SK-N-SH (cell line): ENCODE data around the gene MRPS5. TPM values are rescaled to one million over a fixed set of nuclear protein-coding genes. Genes with fewer than 3 reads are reported as not detected.

Experiments
- CTCF ChIA-PET: fragments of 300-600, 350-600 bp; formaldehyde crosslinking; extraction: SDS; loops from one replicate; lab custom pipeline; 2021; lab: Yijun Ruan, JAX
- POLR2A ChIA-PET: fragments of 350-600 bp; sonication (Branson Sonifier 250); formaldehyde crosslinking; extraction: SDS; loops from one replicate; lab custom pipeline; 2020; ENCODE audit warnings: antibody characterized with exemption, inconsistent platforms; lab: Yijun Ruan, JAX
- DNase-seq: peaks from one replicate; pipeline ENCODE4 v3.0.0; 2012
- H2AFZ ChIP-seq: fragments of 200-600 bp; sonication (generic); 2 replicates; pipeline ENCODE4 v1.8.1; 2016; ENCODE audit warnings: antibody characterized with exemption, mild to moderate bottlenecking, low read depth
- H3F3A ChIP-seq: fragments of 200-600 bp; sonication (generic); replicated peaks from 2 replicates; pipeline ENCODE3; 2016; ENCODE audit warnings: antibody characterized with exemption, mild to moderate bottlenecking; ENCODE audit not compliant: insufficient read depth
- H3K27ac ChIP-seq, 2 experiments: fragments of 200-500 bp in 1 of 2; fragments of 200-600 bp in 1 of 2; sonication (Bioruptor generic) in 1 of 2; sonication (generic), shearing (Covaris generic) in 1 of 2; 2 replicates each; pipeline versions ENCODE4 v1.5.1 to v1.6.1; 2014 to 2016; ENCODE audit warnings: low read depth in 2 of 2, inconsistent platforms in 1 of 2, low read length in 1 of 2, mild to moderate bottlenecking in 1 of 2, mixed read lengths in 1 of 2
- H3K27me3 ChIP-seq: fragments of 200-600 bp; sonication (generic), shearing (Covaris generic); 2 replicates; pipeline ENCODE4 v1.6.1; 2016; ENCODE audit warnings: mixed run types; ENCODE audit not compliant: insufficient read depth
- H3K36me3 ChIP-seq, 2 experiments: fragments of 200-500 bp in 1 of 2; fragments of 200-600 bp in 1 of 2; sonication (Bioruptor generic) in 1 of 2; sonication (generic) in 1 of 2; replicated peaks in 1 of 2; 2 replicates each; pipeline versions ENCODE3 to v1.5.1; 2014 to 2016; ENCODE audit warnings: low read length in 1 of 2, mild to moderate bottlenecking in 1 of 2; ENCODE audit not compliant: insufficient read depth in 2 of 2, control insufficient read depth in 1 of 2
- H3K4me1 ChIP-seq, 2 experiments: fragments of 200-500 bp in 1 of 2; fragments of 200-600 bp in 1 of 2; sonication (Bioruptor generic) in 1 of 2; sonication (generic), shearing (Covaris generic) in 1 of 2; 2 replicates each; pipeline versions ENCODE4 v1.5.1 to v1.6.1; 2014 to 2016; ENCODE audit warnings: low read depth in 1 of 2, low read length in 1 of 2, mixed run types in 1 of 2; ENCODE audit not compliant: insufficient read depth in 2 of 2, control insufficient read depth in 1 of 2
- H3K4me2 ChIP-seq: fragments of 200-600 bp; sonication (generic), shearing (Covaris generic); 2 replicates; pipeline ENCODE4 v1.6.1; 2017; ENCODE audit warnings: mixed run types
- H3K4me3 ChIP-seq, 2 experiments: fragments of 200-500 bp in 1 of 2; fragments of 200-600 bp in 1 of 2; sonication (Bioruptor generic) in 1 of 2; sonication (generic), shearing (Covaris generic) in 1 of 2; 2 replicates each; pipeline versions ENCODE4 v1.5.1 to v1.8.1; 2014 to 2016; ENCODE audit warnings: low read depth in 2 of 2, inconsistent platforms in 1 of 2, low read length in 1 of 2, mild to moderate bottlenecking in 1 of 2, mixed read lengths in 1 of 2, moderate library complexity in 1 of 2
- H3K79me2 ChIP-seq: fragments of 200-600 bp; sonication (generic); 2 replicates; pipeline ENCODE4 v1.8.1; 2017; ENCODE audit warnings: mild to moderate bottlenecking; ENCODE audit not compliant: insufficient read depth
- H3K9ac ChIP-seq: fragments of 200-600 bp; sonication (generic); 2 replicates; pipeline ENCODE4 v1.6.1; 2017; ENCODE audit warnings: mixed run types
- H3K9me2 ChIP-seq: fragments of 200-600 bp; sonication (generic); 2 replicates; pipeline ENCODE4 v1.6.1; 2017; ENCODE audit warnings: mixed run types
- H3K9me3 ChIP-seq: fragments of 200-600 bp; sonication (generic); 2 replicates; pipeline ENCODE4 v1.6.1; 2017; ENCODE audit warnings: mixed run types, mild to moderate bottlenecking, moderate library complexity
- H4K20me1 ChIP-seq: fragments of 200-600 bp; sonication (generic); 2 replicates; pipeline ENCODE4 v1.6.1; 2017; ENCODE audit warnings: mild to moderate bottlenecking, mixed run types; ENCODE audit not compliant: insufficient read depth
- EP300 ChIP-seq, 2 experiments: IDR thresholded peaks; 2 replicates each; pipeline versions ENCODE4 v1.4.0 to v1.6.1; 2012; ENCODE audit warnings: borderline replicate concordance in 1 of 2, low read depth in 1 of 2, low read length in 1 of 2
- FOXM1 ChIP-seq: IDR thresholded peaks from 2 replicates; pipeline ENCODE4 v1.4.0; 2012; ENCODE audit warnings: low read depth, mild to moderate bottlenecking
- GABPA ChIP-seq: IDR thresholded peaks from 2 replicates; pipeline ENCODE4 v1.4.0; 2012; ENCODE audit warnings: low read depth, mild to moderate bottlenecking
- GATA2 ChIP-seq: sonication (generic); formaldehyde crosslinking; IDR thresholded peaks from 2 replicates; pipeline ENCODE4 v1.5.0; 2020; ENCODE audit warnings: mild to moderate bottlenecking, missing genetic modification reagents
- JUND ChIP-seq: IDR thresholded peaks from 2 replicates; pipeline ENCODE4 v1.4.0; 2012
- MXI1 ChIP-seq: IDR thresholded peaks from 2 replicates; pipeline ENCODE4 v1.6.1; 2012; ENCODE audit warnings: mild to moderate bottlenecking, low read depth, low read length, improper control_type of control experiment
- POLR2AphosphoS5 ChIP-seq: IDR thresholded peaks from 2 replicates; pipeline ENCODE4 v1.6.1; 2012; ENCODE audit warnings: low read depth, low read length
- RXRA ChIP-seq: IDR thresholded peaks from 2 replicates; pipeline ENCODE4 v1.4.0; 2012; ENCODE audit warnings: low read depth, mild to moderate bottlenecking, borderline replicate concordance
- SIN3A ChIP-seq: IDR thresholded peaks from 2 replicates; pipeline ENCODE4 v1.6.1; 2012; ENCODE audit warnings: low read depth, mild to moderate bottlenecking, low read length, moderate library complexity, borderline replicate concordance
- TCF12 ChIP-seq: IDR thresholded peaks from 2 replicates; pipeline ENCODE4 v1.4.0; 2012
- YY1 ChIP-seq: IDR thresholded peaks from 2 replicates; pipeline ENCODE4 v1.4.0; 2012; ENCODE audit warnings: low read depth, mild to moderate bottlenecking
- WGBS: methylation state at CpG from one replicate; pipeline ENCODE4 v1.1.6; 2017; ENCODE audit warnings: low lambda C conversion rate; 5-methylcytosine and 5-hydroxymethylcytosine counted together
- polyA plus RNA-seq, 3 experiments: library from polyadenylated mRNA; depleted of rRNA; stranded (reverse); fragments of >200 nt; gene quantifications; 2 replicates each; pipeline ENCODE4 v1.2.3, GENCODE V29; 2012
- TF ChIP-seq, protein P1 (sequence below): IDR thresholded peaks from 2 replicates; pipeline ENCODE4 v1.4.0; 2012; ENCODE audit warnings: low read depth, borderline replicate concordance
- TF ChIP-seq, protein P2 (sequence below): fragments of 150-350 bp; IDR thresholded peaks from 2 replicates; pipeline ENCODE4 v1.6.1; 2017; ENCODE audit warnings: antibody characterized with exemption, low read length, low read depth, borderline replicate concordance
- TF ChIP-seq, protein P3 (sequence below): IDR thresholded peaks from 2 replicates; pipeline ENCODE4 v1.4.0; 2012; ENCODE audit warnings: low read depth, borderline replicate concordance
- TF ChIP-seq, protein P4 (sequence below): IDR thresholded peaks from 2 replicates; pipeline ENCODE4 v1.4.0; 2012; ENCODE audit warnings: low read depth

The MRPS5 gene
- polyA plus RNA-seq, 1 of the 3 experiments (the other 2 are of a cell fraction) = 32.8 TPM

DNA sequence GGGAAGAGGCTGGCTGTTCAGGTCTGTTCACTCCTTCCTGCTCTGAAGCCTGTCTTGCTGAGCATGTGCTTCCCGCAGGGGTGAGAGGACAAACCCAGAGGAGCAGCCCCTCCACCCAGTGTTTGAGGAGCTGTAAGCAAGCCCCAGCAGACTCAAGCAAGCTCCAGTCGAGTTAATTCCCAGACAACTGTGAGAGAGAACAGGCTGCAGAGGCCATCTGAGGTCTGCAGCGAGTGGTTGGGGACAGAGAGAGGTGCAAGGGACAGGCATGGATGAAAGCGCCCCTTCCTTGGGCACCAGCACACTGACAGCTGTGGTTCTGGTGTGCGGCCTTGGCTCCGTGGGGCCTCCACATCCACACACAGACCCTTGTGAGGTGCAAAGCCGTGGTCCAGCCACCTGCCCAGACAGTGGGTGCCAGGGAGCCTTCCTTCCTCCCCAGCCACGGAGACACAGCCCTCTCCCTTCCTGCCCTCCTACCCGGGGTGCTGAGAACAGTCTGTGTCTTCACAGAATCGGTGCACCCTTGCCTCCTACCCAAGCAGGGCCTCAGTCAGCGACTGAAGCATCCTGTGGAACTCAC is 59.9 kb downstream of the MRPS5 start:
- POLR2A ChIA-PET = no interaction called here
- Histone ChIP-seq H3F3A (no peaks in the 10 kb centered on the region), H3K4me1 (no peaks in the 10 kb centered on the region), H3K27me3 (peaks cover 66% of the 10 kb centered on the region; the same call in 1 of the 2 replicates), H3K4me2 (no peak overlapping the region), H3K4me3 (no peak overlapping the region), H3K9me2 (no peaks in the 10 kb centered on the region), H3K79me2 (no peaks in the 10 kb centered on the region), H3K9ac (no peak overlapping the region), H3K9me3 (no peaks in the 10 kb centered on the region), H4K20me1 (no peaks in the 10 kb centered on the region), H3K36me3 (no peaks in the 10 kb centered on the region)
- DNase-seq = peak; percentile 11
- TF ChIP-seq SIN3A = no peak
- TF ChIP-seq, protein P1, sequence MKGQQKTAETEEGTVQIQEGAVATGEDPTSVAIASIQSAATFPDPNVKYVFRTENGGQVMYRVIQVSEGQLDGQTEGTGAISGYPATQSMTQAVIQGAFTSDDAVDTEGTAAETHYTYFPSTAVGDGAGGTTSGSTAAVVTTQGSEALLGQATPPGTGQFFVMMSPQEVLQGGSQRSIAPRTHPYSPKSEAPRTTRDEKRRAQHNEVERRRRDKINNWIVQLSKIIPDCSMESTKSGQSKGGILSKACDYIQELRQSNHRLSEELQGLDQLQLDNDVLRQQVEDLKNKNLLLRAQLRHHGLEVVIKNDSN = no peak
- no peak for TF ChIP-seq RXRA
- TF ChIP-seq, protein P2, sequence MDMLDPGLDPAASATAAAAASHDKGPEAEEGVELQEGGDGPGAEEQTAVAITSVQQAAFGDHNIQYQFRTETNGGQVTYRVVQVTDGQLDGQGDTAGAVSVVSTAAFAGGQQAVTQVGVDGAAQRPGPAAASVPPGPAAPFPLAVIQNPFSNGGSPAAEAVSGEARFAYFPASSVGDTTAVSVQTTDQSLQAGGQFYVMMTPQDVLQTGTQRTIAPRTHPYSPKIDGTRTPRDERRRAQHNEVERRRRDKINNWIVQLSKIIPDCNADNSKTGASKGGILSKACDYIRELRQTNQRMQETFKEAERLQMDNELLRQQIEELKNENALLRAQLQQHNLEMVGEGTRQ = no peak
- TF ChIP-seq MXI1 = no peak
- TF ChIP-seq, all 33 proteins: peak for 0
- H3K27ac ChIP-seq = no peak overlapping the region
- WGBS = 17% methylated on average over 11 of the region's 11 CpGs
- CTCF ChIA-PET = interaction anchor here (1.2 to 1.4 kb wide), 2 partner anchors 15 kb away, joined by 5 read pairs; no protein-coding TSS in a partner anchor
- H2AFZ ChIP-seq = no peak overlapping the region

DNA sequence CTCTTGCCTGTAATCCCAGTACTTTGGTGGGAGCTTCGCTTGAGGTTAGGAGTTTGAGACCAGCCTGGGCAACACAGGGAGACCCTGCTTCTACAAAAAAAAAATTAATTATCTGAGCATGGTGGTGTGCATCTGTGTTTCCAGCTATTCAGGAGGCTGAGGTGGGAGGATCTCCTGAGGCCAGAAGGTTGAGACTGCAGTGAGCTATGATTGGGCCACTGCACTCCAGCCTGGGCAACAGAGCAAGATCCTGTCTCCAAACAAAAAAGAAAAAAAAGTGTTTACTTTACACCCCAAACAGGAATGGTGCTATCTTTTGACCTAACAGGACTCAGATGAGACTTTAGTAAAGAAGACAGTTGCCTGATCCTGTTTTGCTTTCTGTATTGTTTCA is 60.5 kb downstream of the MRPS5 start:
- Histone ChIP-seq H3K9ac (no peak overlapping the region), H2AFZ (no peak overlapping the region), H3K36me3 (no peaks in the 10 kb centered on the region), H3F3A (no peaks in the 10 kb centered on the region), H3K79me2 (no peaks in the 10 kb centered on the region), H4K20me1 (no peaks in the 10 kb centered on the region), H3K4me3 (no peak overlapping the region), H3K9me2 (no peaks in the 10 kb centered on the region), H3K4me2 (no peak overlapping the region), H3K9me3 (no peaks in the 10 kb centered on the region), H3K4me1 (no peaks in the 10 kb centered on the region), H3K27ac (no peak overlapping the region), H3K27me3 (peaks cover 66% of the 10 kb centered on the region; the same call in 1 of the 2 replicates)
- 41% methylated on average over 1 of the region's 1 CpG for WGBS
- CTCF ChIA-PET = interaction anchor here (1.2 kb wide), 1 partner anchor 15 kb away, joined by 5 read pairs; no protein-coding TSS in a partner anchor
- POLR2A ChIA-PET = no interaction called here
- DNase-seq = no peak
- TF ChIP-seq SIN3A (no peak), GATA2 (no peak), JUND (no peak), GABPA (no peak), YY1 (no peak), EP300 (IDR thresholded peaks at IDR 0.05; ENCODE audit: borderline replicate concordance in 1 of 2, low read depth in 1 of 2, low read length in 1 of 2) (no peak), RXRA (no peak), FOXM1 (no peak), POLR2AphosphoS5 (no peak), TCF12 (no peak)
- TF ChIP-seq, protein P3, sequence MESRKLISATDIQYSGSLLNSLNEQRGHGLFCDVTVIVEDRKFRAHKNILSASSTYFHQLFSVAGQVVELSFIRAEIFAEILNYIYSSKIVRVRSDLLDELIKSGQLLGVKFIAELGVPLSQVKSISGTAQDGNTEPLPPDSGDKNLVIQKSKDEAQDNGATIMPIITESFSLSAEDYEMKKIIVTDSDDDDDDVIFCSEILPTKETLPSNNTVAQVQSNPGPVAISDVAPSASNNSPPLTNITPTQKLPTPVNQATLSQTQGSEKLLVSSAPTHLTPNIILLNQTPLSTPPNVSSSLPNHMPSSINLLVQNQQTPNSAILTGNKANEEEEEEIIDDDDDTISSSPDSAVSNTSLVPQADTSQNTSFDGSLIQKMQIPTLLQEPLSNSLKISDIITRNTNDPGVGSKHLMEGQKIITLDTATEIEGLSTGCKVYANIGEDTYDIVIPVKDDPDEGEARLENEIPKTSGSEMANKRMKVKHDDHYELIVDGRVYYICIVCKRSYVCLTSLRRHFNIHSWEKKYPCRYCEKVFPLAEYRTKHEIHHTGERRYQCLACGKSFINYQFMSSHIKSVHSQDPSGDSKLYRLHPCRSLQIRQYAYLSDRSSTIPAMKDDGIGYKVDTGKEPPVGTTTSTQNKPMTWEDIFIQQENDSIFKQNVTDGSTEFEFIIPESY = no peak
- TF ChIP-seq, protein P4, sequence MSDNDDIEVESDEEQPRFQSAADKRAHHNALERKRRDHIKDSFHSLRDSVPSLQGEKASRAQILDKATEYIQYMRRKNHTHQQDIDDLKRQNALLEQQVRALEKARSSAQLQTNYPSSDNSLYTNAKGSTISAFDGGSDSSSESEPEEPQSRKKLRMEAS = no peak
- TF ChIP-seq, protein P2 = no peak
